Stimulated activated CD8-positive, alpha-beta memory T cell treated with anti-CD3 and anti-CD28 coated beads, Interleukin-7, amount 100 ng/mL, for 24 hours (primary cell): ENCODE measurements around the gene PPP1R13L.
"Not testable (repeated sequence)": the region's sequence is repeated elsewhere in the genome, so short reads cannot be mapped to it uniquely, and the experiment has no call there.

Experiments
- DNase-seq: peaks from one replicate; pipeline ENCODE4 v3.0.0-alpha.2; 2020; ENCODE audit warnings: low read depth

PPP1R13L gene

GRCh38 chr19:45429896-45430295, 25.0 kb upstream of the PPP1R13L start:
- not testable (repeated sequence) for DNase-seq

GRCh38 chr19:45428384-45429231, 23.7 kb upstream of the PPP1R13L start:
- no peak for DNase-seq

- no peak for DNase-seq
Measured at GRCh38 chr19:45424191-45425058, 19.6 kb upstream of the PPP1R13L start.

- peak; percentile 68 for DNase-seq
Measured at GRCh38 chr19:45423589-45424190, 18.8 kb upstream of the PPP1R13L start, which contains the start of gene ERCC1. TSS of gene ERCC1 (minus strand) at chr19:45423917. CDS start at chr19:45423374, 543 bp downstream.

GRCh38 chr19:45423033-45423588, 18.2 kb upstream of the PPP1R13L start:
- no peak for DNase-seq

GRCh38 chr19:45421947-45422498, 17.2 kb upstream of the PPP1R13L start:
- no peak for DNase-seq

- no peak for DNase-seq
Measured at GRCh38 chr19:45420871-45421270, 16.0 kb upstream of the PPP1R13L start.

GRCh38 chr19:45420356-45420755, 15.5 kb upstream of the PPP1R13L start:
- no peak for DNase-seq

GRCh38 chr19:45419895-45420294, 15.0 kb upstream of the PPP1R13L start:
- DNase-seq, result no peak

GRCh38 chr19:45419396-45419795, 14.5 kb upstream of the PPP1R13L start:
- no peak for DNase-seq

GRCh38 chr19:45418802-45419201, 13.9 kb upstream of the PPP1R13L start:
- no peak for DNase-seq

- DNase-seq, result no peak
Measured at GRCh38 chr19:45417151-45417550, 12.3 kb upstream of the PPP1R13L start.

- DNase-seq, result no peak
Measured at GRCh38 chr19:45414468-45414867, 9.6 kb upstream of the PPP1R13L start.

GRCh38 chr19:45413497-45413896, 8.6 kb upstream of the PPP1R13L start:
- no peak for DNase-seq

GRCh38 chr19:45410330-45410729, 5.5 kb upstream of the PPP1R13L start:
- DNase-seq, result not testable (repeated sequence)

- DNase-seq, result no peak
Measured at GRCh38 chr19:45409557-45409920, 4.7 kb upstream of the PPP1R13L start.

- DNase-seq, result no peak
Measured at GRCh38 chr19:45408830-45409556, 4.1 kb upstream of the PPP1R13L start.

GRCh38 chr19:45408121-45408520, 3.3 kb upstream of the PPP1R13L start:
- no peak for DNase-seq

GRCh38 chr19:45407585-45407984, 2.7 kb upstream of the PPP1R13L start:
- not testable (repeated sequence) for DNase-seq

GRCh38 chr19:45407091-45407375, 2.2 kb upstream of the PPP1R13L start:
- no peak for DNase-seq
